Common myeloid progenitor, CD34-positive (primary cell): ENCODE results near the gene C10orf62.

Experiments used
- CTCF ChIA-PET: fragments of 350-600 bp; sonication (Branson Sonifier 250); formaldehyde crosslinking; loops from one replicate; lab custom pipeline; 2021; ENCODE audit warnings: antibody characterized with exemption; lab: Charles Lee
- POLR2A ChIA-PET: fragments of 350-600 bp; sonication (Branson Sonifier 250); formaldehyde crosslinking; loops from one replicate; lab custom pipeline; 2021; ENCODE audit warnings: antibody characterized with exemption; lab: Charles Lee
- DNase-seq, 3 donors: peaks; one replicate each; pipeline versions ENCODE4 v3.0.0 to v3.0.0-alpha.2; 2013
- H3K27ac ChIP-seq, 2 experiments: 1 replicate in 1 of 2; 2 replicates in 1 of 2; pipeline ENCODE4 v1.7.0; 2013; ENCODE audit warnings: inconsistent platforms in 2 of 2, low read length in 2 of 2, mild to moderate bottlenecking in 2 of 2, low read depth in 1 of 2, moderate library complexity in 1 of 2; ENCODE audit not compliant: severe bottlenecking in 2 of 2, insufficient read depth in 1 of 2, poor library complexity in 1 of 2
- H3K27me3 ChIP-seq, 5 experiments: replicated peaks in 2 of 5; 1 replicate in 3 of 5; 2 replicates in 2 of 5; pipeline versions ENCODE4 v1.6.1 to v1.7.0; 2013; ENCODE audit warnings: low read length in 4 of 5, mild to moderate bottlenecking in 2 of 5, moderate library complexity in 2 of 5, inconsistent platforms in 1 of 5; ENCODE audit not compliant: insufficient read depth in 5 of 5, control insufficient read depth in 4 of 5
- H3K36me3 ChIP-seq, 4 experiments: 1 replicate in 2 of 4; 2 replicates in 2 of 4; pipeline versions ENCODE4 v1.6.1 to v1.7.0; 2013; ENCODE audit warnings: low read length in 3 of 4, control low read depth in 1 of 4, mild to moderate bottlenecking in 1 of 4; ENCODE audit not compliant: control insufficient read depth in 4 of 4, insufficient read depth in 4 of 4
- H3K4me1 ChIP-seq, 4 experiments: 1 replicate in 3 of 4; 2 replicates in 1 of 4; pipeline versions ENCODE4 v1.6.1 to v1.7.1; 2013; ENCODE audit warnings: low read length in 3 of 4, mild to moderate bottlenecking in 3 of 4, control low read depth in 1 of 4, inconsistent platforms in 1 of 4, moderate library complexity in 1 of 4; ENCODE audit not compliant: control insufficient read depth in 4 of 4, insufficient read depth in 4 of 4; ENCODE audit errors: control extremely low read depth in 1 of 4
- H3K4me3 ChIP-seq, 7 experiments: 1 replicate in 4 of 7; 2 replicates in 3 of 7; pipeline versions ENCODE4 v1.5.1 to v1.7.0; 2013; ENCODE audit warnings: mild to moderate bottlenecking in 7 of 7, low read length in 6 of 7, moderate library complexity in 6 of 7, inconsistent platforms in 2 of 7, low read depth in 2 of 7, control low read depth in 1 of 7; ENCODE audit not compliant: insufficient read depth in 4 of 7, control insufficient read depth in 1 of 7; ENCODE audit errors: extremely low read depth in 1 of 7
- H3K9me3 ChIP-seq, 5 experiments: 1 replicate in 4 of 5; 2 replicates in 1 of 5; pipeline versions ENCODE4 v1.6.1 to v1.7.1; 2013; ENCODE audit warnings: low read length in 4 of 5, mild to moderate bottlenecking in 2 of 5, inconsistent platforms in 1 of 5, low read depth in 1 of 5, moderate library complexity in 1 of 5; ENCODE audit not compliant: control insufficient read depth in 4 of 5, insufficient read depth in 2 of 5; ENCODE audit errors: control extremely low read depth in 1 of 5
- WGBS: methylation state at CpG from one replicate; pipeline ENCODE4 v1.1.5; 2013; ENCODE audit not compliant: insufficient coverage; 5-methylcytosine and 5-hydroxymethylcytosine counted together

C10orf62 gene

DNA sequence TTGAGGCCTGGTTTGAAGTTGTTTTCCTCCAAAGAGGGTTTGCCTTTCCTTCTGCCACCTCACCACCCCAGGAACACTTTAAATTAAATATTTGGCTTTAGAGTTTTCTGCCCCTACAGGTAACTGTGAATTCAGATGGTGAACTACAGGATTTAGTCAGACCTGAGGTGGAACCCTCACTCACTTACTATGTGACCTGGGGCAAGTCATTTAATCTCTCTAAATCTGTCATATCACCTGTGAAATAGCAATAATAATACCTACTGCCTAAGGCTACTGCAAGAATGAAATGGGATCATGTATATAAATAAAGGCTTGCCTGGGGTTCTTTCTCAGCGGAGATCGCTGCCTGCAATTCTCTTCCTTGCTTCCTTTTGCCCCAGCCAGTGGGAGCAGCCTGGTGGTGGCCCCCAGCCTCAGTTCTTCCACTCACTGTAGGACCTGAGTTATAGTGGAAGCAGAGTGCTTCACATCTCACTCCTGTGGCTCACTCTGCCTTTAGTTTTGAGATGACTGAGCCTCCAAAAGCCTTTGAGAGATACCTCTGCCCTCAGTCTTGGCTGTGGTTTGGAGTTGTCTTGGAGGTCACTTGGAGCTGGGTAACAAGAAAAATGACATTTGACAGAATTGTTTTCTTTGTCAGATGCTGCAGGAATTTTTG, 23.1 kb upstream of the C10orf62 start:
- Histone ChIP-seq H3K27me3 (no peaks in the 10 kb centered on the region), H3K4me1 (no peaks in the 10 kb centered on the region), H3K4me3 (no peak overlapping the region), H3K27ac (no peak overlapping the region), H3K36me3 (peaks cover 0 to 8% (median 0%) of the 10 kb centered on the region in 4 experiments), H3K9me3 (peaks cover 0 to 4% (median 0%) of the 10 kb centered on the region in 5 experiments)
- CTCF ChIA-PET = interaction anchor here (1.1 to 1.4 kb wide), 2 partner anchors 12 to 136 kb away, joined by 3 to 5 read pairs; no protein-coding TSS in a partner anchor
- POLR2A ChIA-PET = no interaction called here
- no peak for DNase-seq
- WGBS = 93% methylated on average over 2 of the region's 2 CpGs

DNA sequence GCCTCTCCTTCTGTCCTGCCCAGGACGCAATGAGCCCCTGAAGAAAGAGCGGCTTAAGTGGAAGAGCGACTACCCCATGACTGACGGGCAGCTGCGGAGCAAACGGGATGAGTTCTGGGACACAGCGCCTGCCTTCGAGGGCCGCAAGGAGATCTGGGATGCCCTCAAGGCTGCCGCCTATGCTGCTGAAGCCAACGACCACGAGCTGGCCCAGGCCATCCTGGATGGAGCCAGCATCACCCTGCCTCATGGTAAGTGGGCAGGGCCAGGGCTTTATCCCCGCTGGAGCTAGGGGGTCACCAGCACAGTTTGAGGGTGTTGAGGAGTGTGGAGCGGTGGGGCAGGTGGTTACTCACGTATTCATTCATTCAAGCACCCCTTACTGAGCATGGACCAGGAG, 21.6 kb upstream of the C10orf62 start:
- ChIA-PET POLR2A (no interaction called here), CTCF (interaction anchor here (1.1 to 1.6 kb wide), 3 partner anchors 10 to 134 kb away, joined by 3 to 5 read pairs (median 4); no protein-coding TSS in a partner anchor)
- WGBS = 99% methylated on average over 14 of the region's 15 CpGs
- H3K27ac ChIP-seq = no peak overlapping the region
- peaks cover 0 to 1% (median 0%) of the 10 kb centered on the region in 4 experiments for H3K4me1 ChIP-seq
- H3K36me3 ChIP-seq = peaks cover 0 to 8% (median 0%) of the 10 kb centered on the region in 4 experiments
- H3K9me3 ChIP-seq = no peaks in the 10 kb centered on the region
- no peak for DNase-seq
- no peaks in the 10 kb centered on the region for H3K27me3 ChIP-seq
- no peak overlapping the region for H3K4me3 ChIP-seq

DNA sequence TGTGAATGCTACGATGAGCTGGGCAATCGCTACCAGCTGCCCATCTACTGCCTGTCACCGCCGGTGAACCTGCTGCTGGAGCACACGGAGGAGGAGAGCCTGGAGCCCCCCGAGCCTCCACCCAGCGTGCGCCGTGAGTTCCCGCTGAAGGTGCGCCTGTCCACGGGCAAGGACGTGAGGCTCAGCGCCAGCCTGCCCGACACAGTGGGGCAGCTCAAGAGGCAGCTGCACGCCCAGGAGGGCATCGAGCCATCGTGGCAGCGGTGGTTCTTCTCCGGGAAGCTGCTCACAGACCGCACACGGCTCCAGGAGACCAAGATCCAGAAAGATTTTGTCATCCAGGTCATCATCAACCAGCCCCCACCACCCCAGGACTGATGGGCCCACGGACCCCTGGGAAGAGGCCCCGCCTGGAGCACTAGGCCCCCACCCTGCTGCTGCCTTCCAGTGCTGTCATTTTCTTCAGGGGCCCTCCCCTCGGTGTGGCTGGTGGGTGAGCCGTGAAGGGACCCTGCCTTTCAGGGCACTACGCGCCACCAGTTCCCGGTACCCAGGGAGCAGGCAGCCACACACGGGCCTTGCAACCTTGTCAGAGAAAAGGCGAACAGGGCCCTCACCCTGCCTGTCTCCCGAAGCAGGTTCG, 19.3 kb upstream of the C10orf62 start:
- peaks cover 0 to 1% (median 0%) of the 10 kb centered on the region in 4 experiments for H3K4me1 ChIP-seq

DNA sequence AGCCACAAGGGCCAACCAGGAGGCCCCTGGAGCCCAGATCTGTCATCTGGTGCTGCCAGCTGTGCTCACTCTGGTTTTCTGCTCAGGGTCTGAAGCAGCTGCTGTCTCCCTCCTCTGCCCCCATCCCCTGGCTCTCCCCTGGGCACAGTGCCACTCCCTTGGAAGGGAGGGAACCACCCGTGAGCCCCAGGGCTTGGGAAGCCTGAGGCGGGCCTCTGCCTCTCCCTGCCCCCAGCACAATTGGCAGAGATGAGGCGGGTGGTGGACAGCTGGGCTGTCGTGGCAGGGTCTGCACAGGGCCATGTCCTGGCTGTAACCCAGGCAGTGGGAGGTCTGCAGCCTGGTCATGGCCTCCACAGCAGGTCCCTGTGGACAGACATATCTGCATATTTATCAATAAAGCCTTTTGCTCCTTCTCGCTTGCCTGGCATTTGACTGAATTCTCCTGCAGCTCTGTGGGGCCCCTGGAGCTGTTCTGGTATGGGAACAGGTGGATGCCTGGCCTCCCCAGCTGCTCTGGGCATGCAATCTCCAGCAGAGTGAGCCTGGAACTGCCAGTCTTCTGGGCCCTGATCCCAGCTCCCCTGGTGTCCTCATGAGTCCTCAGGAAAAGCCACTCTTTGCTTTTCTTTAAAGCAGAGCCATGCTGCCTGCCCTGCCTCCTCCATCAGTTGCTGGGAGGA, 18.6 kb upstream of the C10orf62 start:
- DNase-seq = no peak
- Histone ChIP-seq H3K4me1 (peaks cover 0 to 1% (median 0%) of the 10 kb centered on the region in 4 experiments), H3K4me3 (no peak overlapping the region), H3K9me3 (no peaks in the 10 kb centered on the region), H3K27me3 (no peaks in the 10 kb centered on the region), H3K36me3 (peaks cover 0 to 8% (median 0%) of the 10 kb centered on the region in 4 experiments), H3K27ac (no peak overlapping the region)
- POLR2A ChIA-PET = no interaction called here
- CTCF ChIA-PET = interaction anchor here (1.1 to 3.4 kb wide), 9 partner anchors 12 to 163 kb away, joined by 4 to 20 read pairs (median 6); partner anchors contain the start of gene C10orf62
- WGBS = 93% methylated on average over 2 of the region's 5 CpGs

More for the DNA sequence above, 19.3 kb upstream of the C10orf62 start:
- WGBS = 97% methylated on average over 31 of the region's 33 CpGs
- Histone ChIP-seq H3K36me3 (peaks cover 0 to 8% (median 0%) of the 10 kb centered on the region in 4 experiments), H3K4me3 (no peak overlapping the region), H3K27ac (no peak overlapping the region), H3K27me3 (no peaks in the 10 kb centered on the region), H3K9me3 (no peaks in the 10 kb centered on the region)
- POLR2A ChIA-PET = no interaction called here
- DNase-seq = no peak
- CTCF ChIA-PET = interaction anchor here (0.9 to 3.4 kb wide), 6 partner anchors 13 to 41 kb away, joined by 3 to 20 read pairs (median 6); no protein-coding TSS in a partner anchor

DNA sequence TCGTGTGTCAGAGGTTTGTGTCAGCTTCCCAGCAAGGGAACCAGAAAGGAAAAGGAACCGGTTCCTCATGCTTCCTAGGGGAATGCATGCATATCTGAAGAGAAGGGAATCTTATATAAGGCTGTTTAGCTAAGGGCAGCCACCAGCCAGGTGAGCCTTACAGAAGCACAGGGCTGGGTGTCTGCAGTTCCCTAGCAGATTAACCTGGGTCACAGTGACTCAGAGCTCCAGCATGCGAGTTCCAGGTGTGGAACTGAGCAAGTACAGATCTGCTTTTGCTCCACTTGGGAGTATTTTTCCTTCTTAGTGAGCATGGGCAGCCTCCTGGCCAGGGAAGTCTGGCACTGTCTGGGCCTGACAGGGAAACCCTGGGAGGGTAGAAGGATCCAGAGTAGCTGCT, 17.9 kb upstream of the C10orf62 start:
- Histone ChIP-seq H3K36me3 (peaks cover 0 to 8% (median 0%) of the 10 kb centered on the region in 4 experiments), H3K9me3 (no peaks in the 10 kb centered on the region), H3K27ac (no peak overlapping the region), H3K4me3 (no peak overlapping the region), H3K27me3 (no peaks in the 10 kb centered on the region), H3K4me1 (peaks cover 0 to 1% (median 0%) of the 10 kb centered on the region in 4 experiments)
- ChIA-PET CTCF (interaction anchor here (0.9 to 3.4 kb wide), 18 partner anchors 11 to 162 kb away, joined by 3 to 20 read pairs (median 5); partner anchors contain the start of genes C10orf62 and HOGA1), POLR2A (no interaction called here)
- WGBS = 89% methylated on average over 3 of the region's 3 CpGs
- no peak for DNase-seq

DNA sequence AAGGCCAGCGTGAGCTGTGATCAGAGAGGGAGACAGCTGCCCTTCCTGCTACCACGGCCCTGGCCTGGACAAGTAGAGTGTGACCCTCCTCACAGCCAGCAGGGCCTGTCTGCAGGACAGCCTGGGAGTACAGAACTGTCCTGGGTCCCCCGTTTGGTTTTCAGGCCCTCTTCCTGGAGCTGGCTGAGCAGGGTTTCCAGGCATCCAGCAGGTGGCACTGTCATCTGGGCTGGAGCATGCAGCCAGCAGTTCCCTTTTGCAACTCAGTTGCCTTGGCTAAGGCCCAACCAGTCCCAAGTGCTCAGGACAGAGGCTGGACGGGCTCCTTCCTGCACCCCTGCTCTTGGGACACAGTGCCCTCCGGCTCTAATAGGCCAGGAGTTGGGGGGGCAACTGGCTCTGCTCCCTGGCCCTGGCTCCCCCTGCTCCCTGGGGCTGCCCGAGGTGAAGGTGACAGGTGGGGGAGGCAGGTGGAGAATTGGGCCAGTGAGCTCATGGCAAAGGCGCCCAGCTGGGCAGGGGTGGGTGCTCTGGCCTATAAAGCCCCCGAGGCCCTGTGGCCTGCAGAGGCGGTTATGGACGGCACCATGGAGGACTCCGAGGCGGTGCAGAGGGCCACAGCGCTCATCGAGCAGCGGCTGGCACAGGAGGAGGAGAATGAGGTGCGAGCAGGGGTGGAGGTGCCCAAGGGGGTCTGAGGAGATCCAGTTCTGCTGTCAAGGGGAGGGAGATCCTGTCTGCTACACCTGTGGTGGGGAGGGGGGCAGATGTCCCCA, 17.1 kb upstream of the C10orf62 start, which contains the start of gene ANKRD2:
Gene ANKRD2 (plus strand): TSS at position 566 of the 776 bp plus-strand sequence. CDS start 10 bp downstream, at position 576.
- CTCF ChIA-PET = interaction anchor here (0.9 to 3.4 kb wide), 20 partner anchors 9 to 161 kb away, joined by 3 to 20 read pairs (median 4); partner anchors contain the start of genes C10orf62 and HOGA1
- DNase-seq = peak; percentile 67 to 85 (median 80)
- Histone ChIP-seq H3K27me3 (peaks cover 0 to under 1% (median 0%) of the 10 kb centered on the region in 5 experiments), H3K4me1 (peaks cover 0 to 1% (median 0%) of the 10 kb centered on the region in 4 experiments), H3K27ac (no peak within 1 kb of the TSS), H3K4me3 (no peak within 1 kb of the TSS), H3K9me3 (no peaks in the 10 kb centered on the region), H3K36me3 (peaks cover 0 to 8% (median 0%) of the 10 kb centered on the region in 4 experiments)
- POLR2A ChIA-PET = interaction anchor here (0.5 kb wide), 1 partner anchor 21 kb away, joined by 3 read pairs; no protein-coding TSS in a partner anchor
- 48% methylated on average over 7 of the region's 16 CpGs for WGBS
